Gastrocnemius medialis (tissue), 4 donors: Measurements from ENCODE around the gene EIF4H.

Experiments
- POLR2A ChIP-seq, 2 donors: fragments of 450-650 bp; IDR thresholded peaks; one replicate each; pipeline ENCODE4 v1.6.1; 2017; ENCODE audit warnings: antibody characterized with exemption in 2 of 2, mild to moderate bottlenecking in 2 of 2, moderate library complexity in 2 of 2
- TF ChIP-seq, protein P1 (sequence below), 5 experiments: fragments of 450-650 bp in 3 of 5; fragments of 200-600 bp in 2 of 5; sonication (generic) in 2 of 5; IDR thresholded peaks in 4 of 5; conservative IDR thresholded peaks in 1 of 5; 1 replicate in 4 of 5; 2 replicates in 1 of 5; pipeline ENCODE4 v1.5.1; 2016 to 2019; ENCODE audit warnings: antibody characterized with exemption in 5 of 5, mild to moderate bottlenecking in 3 of 5, moderate library complexity in 3 of 5

DNA sequence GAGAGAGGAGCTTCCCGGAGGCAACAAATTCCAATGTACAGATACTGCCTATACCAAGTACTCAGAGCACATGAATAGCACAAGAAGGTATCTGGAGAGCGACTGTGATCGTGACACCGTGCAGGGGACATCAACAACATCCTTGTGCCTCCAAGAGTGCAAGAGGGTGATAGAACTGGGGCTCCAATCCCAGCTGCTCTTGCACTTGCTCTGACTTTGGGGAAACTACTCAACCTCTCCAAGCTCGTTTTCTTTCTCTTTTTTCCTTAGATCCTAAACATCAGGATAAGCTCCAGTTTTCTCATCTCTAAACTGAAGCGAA, 67.9 kb downstream of the EIF4H start:
- TF ChIP-seq, protein P1, sequence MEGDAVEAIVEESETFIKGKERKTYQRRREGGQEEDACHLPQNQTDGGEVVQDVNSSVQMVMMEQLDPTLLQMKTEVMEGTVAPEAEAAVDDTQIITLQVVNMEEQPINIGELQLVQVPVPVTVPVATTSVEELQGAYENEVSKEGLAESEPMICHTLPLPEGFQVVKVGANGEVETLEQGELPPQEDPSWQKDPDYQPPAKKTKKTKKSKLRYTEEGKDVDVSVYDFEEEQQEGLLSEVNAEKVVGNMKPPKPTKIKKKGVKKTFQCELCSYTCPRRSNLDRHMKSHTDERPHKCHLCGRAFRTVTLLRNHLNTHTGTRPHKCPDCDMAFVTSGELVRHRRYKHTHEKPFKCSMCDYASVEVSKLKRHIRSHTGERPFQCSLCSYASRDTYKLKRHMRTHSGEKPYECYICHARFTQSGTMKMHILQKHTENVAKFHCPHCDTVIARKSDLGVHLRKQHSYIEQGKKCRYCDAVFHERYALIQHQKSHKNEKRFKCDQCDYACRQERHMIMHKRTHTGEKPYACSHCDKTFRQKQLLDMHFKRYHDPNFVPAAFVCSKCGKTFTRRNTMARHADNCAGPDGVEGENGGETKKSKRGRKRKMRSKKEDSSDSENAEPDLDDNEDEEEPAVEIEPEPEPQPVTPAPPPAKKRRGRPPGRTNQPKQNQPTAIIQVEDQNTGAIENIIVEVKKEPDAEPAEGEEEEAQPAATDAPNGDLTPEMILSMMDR (IDR thresholded peaks at IDR 0.05 in 4 of 5, conservative IDR thresholded peaks at IDR 0.05 in 1 of 5) = no peak
- TF ChIP-seq POLR2A (IDR thresholded peaks at IDR 0.05) = no peak
